HCEC 1CT (cell line): Measurements from ENCODE around the gene ANKS1B.
A peak's percentile ranks its signal among the peaks of the same experiment; 100 is the strongest.

ENCODE experiments used
- DNase-seq: peaks from one replicate; pipeline ENCODE4 v3.0.0-alpha.2; 2017

Gene ANKS1B

DNA sequence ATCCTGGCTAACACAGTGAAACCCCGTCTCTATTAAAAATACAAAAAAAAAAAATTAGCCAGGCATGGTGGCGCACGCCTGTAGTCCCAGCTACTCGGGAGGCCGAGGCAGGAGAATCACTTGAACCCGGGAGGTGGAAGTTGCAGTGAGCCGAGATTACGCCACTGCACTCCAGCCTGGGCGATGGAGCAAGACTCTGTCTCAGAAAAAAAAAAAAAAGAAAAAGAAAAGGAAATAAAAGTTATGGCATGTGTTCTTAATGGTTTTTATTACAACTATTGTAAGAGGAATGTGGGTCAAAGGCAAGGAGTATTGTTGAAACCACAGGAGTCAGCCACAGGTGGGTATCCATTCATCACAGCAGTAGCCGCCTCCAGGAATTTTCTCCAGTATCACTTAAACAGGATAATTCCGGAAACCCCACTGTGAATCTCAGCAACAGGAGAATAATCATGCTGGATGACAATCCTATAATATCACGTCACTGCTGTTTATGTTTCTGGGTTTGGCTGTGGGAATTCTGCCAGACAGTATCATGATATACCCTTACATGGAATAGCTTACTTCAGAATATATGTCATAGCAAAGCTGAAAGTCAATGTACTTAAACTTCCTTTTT, 1147.5 kb downstream of the ANKS1B start:
- peak; percentile 3 for DNase-seq

DNA sequence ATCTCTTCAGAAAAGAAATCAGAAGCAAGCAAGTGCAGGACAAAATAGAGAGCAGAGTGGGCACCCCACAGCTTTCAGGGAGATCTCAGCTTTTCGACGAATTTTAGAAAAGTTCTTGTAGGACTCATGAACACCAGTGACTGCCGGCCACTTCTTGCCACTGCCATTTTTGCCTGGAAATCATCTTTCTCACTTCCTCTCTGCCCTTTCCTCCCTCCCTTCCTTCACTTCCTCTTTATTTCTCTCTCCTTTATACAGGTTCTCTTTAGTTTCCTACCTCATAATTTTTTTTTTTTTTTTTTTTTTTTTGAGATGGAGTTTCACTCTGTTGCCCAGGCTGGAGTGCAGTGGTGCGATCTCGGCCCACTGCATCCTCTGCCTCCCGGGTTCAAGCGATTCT, 1154.1 kb downstream of the ANKS1B start:
- DNase-seq = no peak

DNA sequence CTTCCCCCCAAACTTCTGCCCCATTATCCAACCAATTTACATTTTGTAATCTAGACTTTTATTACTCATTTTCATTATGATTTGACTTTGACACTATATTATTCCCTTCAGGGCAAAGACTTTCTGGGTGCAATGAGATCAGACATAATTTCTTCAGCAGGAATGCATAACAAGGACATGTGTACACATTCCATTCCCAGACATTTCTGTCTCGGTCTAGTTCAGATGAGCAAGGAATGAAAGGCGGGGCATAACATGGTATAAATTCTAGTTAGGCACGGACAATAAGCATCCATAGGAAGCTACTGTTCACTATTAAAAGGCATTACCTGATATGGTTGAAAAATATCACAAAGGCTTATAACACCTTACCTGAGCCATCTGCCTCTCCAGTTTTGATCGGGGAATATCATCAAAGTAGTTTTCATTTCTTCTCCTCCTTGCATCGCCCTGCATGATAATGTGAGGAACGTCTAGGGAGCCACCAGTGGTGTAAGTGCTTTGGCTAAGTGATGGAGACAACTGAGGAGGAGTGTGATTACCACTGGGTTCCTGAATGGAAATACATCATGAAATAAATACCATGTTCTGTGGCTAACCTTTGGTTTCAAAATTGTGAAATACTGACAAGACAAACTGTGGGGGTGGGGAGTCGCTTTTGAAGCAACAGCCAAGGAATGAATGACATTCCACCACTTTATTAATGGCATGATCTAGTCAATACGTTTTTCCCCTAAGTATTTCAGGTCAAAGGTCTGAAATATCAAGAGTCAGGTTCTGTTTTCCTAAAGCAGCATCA, 1155.7 kb downstream of the ANKS1B start:
- no peak for DNase-seq

DNA sequence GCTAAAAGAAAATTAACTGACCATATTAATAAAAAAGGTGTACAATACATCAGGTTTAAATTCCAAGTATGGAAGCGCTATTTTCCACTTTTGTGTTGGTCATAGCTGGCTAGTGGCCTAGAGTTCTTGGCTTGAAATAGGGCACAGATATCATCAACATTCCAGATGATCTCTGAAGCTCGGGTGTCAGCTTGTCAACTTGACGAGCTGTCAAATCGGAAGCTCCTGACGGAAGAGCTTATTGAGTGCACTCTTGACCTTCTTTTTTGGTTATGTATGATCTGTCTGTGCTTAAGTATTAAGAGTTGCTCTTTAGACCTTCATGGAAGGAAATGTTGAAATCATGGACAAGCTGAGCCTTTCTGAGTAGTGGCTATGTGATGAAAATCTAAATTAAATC, 1161.7 kb downstream of the ANKS1B start:
- DNase-seq = no peak

DNA sequence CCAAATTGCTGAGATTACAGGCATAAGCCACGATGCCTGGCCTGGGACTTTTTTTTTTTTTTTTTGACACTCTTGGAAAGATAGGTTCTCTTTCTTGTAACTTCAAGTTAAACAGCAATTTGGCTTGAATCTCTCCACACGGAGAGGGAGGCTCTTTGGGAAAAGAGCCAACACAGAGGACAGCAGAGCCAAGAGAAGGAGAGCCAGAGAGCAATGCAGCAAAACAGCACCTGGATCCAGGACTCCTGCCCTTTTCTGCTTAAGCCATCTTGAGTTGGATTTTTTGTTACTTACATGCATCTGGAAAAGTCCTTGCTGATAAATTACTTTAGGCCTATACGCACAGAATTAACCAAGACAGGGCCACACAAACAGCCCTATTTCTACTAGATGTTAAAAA, 1162.9 kb downstream of the ANKS1B start:
- no peak for DNase-seq

DNA sequence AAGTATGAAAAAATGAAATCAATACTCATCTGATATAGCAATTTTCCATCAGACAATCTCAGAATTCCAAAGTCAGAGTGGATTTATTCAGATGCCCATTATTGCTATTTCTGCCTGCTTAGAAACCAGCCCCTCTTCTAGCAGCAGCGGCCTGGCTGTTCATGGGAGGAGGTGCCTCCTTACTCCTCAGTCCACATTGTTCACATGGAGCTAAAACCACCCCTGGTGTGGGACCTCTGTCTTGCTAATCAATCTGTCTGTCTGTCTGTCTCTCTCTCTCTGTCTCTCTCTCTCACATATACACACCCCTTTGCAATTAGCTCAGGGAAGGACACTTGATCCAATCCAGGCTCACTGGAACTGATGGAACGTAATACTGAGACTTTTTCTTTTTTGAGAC, 1163.5 kb downstream of the ANKS1B start:
- DNase-seq = no peak

DNA sequence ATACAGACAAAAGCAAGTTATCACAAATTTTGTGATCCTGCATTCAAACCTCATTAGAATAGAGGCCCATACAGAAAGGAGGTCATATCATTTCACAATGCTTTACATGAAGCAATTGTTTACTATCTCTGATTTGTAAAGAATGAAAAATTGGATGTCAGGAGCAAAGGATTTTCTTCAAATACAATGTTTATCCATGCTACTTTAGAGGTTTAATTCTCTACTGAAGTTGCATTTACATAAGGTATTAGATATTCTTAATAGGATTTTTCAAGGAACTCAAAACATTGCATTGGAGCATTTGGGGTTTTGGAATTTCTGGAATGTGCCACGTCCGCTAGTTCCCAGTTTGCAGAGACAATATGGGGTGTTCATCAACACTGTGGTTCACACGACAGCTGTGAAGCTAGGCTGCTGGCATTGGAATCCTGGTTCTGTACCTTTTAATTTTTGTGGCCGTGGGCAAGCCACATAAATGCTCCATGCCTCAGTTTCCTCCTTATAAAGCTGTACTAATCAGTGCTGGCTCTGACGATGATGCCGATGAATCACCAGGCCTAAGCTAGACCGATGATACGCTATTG, 1164.8 kb downstream of the ANKS1B start:
- no peak for DNase-seq

DNA sequence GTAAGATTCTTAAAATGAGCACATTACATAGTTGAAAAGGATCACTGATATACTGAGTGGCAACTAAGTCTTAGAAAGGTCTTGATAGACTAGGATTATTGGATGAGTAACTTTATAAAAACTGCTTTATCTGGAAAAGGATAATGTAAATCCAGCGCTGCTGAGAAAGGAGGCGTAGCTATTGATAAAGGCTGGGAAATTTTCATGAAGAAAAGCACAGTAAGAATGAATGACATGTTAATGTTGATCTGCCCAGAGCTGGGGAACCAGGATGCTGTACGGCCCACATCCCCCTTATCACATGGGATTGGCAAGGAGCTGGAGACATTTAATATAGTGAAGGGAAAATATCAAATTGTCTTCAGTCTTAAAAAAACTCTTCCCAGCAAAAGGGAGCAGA, 1165.7 kb downstream of the ANKS1B start:
- no peak for DNase-seq

DNA sequence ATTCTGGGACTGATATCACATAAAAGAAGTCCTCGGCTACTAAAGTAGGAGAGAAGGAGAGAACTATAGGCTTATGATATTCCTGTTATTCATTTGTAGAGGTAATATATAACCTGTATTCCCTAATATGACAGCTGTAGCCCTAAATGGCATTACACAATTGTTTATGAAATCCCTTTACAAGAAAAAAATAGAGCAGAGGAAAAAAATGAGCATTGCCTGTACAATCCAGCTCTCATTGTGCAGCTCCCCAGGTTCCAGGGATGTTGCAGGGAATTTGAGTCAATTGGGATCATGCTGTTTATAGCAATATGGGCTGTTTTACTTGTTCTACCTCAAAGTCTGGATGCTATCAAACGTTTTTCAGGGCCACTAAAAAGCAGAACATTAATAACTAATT, 1166.5 kb downstream of the ANKS1B start:
- DNase-seq = no peak

DNA sequence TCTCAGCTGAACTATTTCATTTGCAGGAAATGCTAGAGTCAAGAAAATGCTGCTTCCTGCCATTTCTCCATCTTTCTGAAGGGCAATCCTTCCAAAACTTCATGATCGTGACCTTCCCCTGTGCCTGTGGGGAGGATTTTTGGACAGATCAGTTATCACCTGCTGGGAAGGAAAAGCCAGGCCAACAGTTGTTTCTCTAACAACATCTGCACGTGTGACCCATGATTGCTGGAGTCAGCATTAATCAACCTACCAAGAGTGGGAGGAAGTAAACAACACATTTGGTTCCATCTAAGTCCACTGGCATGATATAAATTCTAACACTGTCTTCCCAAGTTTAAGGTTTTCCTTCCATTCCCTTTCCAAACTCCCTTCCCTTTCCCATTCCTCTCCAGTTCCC, 1167.0 kb downstream of the ANKS1B start:
- DNase-seq = no peak

DNA sequence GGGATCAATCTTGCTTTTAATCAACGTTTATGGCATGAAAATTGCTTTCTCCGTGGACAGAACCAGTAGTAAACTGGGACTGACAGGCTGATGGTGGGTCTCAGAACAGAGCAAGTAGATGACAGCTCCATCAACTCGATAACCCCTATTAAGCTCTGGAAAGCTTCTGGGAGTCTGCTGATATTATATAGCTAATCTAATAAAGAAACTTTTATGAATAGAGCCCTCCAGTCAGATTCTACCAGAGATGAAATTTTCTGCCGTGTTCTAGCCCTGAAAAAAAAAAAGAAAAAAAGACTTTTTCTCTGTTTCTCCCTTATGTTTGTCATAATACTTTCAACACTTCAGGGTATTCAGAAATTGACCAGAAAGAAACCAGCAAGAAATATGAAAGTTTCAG, 1168.0 kb downstream of the ANKS1B start:
- no peak for DNase-seq

DNA sequence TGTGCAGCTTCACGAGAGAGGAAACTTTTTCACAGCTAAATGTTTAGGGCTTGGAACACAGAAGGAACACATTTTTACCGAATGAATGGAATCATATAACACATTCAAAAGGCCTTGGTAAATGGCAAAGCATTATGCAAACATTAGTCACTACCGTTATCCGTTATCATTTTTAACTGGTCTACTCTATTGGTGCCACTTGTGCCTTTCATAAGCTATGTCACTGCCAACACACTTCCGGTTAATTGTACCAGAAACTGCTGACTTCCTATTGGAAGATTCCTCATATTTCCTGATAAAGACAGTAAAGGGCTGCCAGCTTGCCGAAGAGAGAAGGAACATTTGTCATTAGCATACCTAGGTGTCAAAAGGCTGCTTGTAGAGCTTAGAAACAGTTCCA, 1170.5 kb downstream of the ANKS1B start:
- no peak for DNase-seq

DNA sequence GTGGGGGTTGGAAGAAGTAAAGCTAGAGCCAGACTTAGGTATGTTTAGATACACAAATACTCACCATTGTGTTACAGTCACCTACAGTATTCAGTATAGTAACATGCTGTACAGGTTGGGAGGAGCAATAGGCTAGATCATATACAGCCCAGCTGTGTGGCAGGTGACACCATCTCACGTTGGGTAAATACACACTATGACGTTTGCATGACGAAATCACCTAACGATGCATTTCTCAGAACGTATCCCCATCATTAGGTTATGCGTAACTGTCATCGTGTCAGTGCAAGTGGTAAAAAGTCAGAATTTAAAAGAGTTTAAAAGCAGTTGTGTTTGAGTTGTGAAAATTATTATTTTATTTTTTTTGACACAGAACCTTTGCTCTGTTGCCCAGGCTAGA, 1172.5 kb downstream of the ANKS1B start:
- DNase-seq = no peak

DNA sequence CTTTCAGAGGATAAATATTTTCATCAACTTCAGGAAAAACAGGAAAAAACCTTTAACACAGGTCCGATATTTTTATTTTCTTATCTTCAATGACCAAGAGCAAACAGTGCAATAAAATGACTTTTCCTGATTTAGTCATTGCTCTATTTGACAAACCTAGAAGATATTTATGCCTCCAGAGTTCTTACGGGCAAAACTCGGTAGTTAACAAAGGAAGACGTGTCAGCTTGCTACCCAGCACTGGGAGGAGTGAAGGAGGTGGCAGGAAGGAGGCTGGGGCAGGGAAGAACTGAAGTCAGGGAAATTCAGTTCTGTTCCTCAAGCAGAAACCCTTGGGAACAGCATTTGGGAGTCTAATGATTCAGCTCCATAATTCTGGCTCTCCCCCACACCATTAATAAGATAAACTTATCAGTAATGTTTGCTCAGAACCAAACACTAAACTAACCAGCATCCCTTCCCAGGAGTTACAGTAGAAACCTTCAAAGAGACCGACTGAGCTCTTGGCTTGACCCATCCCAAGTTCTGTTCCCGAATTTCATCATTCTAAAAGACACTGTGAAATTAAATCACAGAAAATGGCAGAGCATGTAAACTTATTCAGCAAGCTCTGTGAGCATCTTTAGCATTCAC, 1176.4 kb downstream of the ANKS1B start:
- no peak for DNase-seq

DNA sequence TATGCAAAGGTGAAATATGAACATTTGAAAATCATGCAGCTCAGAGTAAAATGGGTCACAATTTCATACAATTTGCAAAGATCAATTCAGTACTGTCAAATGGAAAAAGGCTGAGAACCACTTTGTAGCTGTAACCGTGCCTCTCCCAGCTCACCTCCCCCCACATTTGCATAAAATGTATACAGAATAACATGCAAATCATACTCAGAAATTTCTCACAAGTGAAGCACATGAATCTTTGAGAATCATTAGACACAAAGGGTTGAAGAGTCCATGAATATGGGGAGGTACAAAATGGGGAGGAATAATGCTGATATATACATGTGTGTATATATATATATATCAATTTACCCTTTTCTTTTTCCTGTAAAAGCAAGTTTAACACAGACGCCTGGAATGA, 1177.5 kb downstream of the ANKS1B start:
- DNase-seq = no peak

DNA sequence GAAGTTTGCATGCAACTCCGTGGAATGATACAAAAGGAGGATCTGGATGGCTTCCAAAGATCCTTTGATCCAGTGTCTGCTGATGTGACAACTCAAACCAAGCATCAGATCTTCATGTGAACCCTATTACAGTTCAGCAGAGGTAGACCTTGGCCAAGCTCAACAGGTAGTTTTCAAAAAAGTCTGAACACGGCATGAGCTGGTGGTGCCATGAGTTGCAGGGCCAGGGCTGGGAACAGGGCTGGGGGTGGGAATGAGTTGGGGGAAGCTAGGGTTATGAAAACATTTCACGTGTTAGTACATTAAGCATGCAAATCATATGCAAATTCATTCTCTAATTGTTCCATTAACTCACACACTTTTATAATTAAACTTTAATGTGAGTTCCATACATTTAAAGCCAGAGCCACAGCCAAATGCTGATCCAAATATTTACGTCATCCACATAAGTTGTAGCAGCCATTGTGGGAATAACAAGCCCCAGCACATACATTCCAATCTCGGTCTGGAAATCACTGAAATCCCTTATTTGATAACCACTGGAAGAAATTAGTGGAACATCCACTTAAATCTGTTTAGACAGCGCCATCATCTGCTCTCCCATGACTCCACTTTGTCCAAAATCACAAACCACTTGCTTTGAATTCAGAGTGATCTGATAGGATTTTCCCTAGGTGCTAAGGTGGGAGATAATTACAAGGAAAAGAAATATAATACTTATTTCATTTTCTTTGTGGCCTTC, 1181.1 kb downstream of the ANKS1B start:
- no peak for DNase-seq

DNA sequence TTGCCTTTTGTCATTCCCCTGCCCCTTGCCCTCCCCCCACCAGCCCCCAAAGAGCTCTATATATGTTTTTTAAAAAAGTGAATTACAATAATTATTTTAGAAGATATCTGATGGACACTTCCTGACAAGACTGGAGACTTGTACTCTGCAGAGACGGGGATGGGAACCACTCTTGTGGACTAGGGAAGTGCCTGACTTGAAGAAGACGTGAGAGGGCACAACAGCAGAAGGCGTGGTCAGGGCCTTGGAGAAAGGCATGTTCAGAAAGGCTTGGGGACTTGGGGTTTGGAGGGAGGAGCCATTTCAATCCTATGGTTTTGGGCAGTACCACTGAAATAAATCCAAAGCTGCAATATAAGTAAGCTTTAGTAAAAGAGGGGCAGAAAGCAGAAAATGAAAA, 1184.9 kb downstream of the ANKS1B start:
- DNase-seq = no peak

DNA sequence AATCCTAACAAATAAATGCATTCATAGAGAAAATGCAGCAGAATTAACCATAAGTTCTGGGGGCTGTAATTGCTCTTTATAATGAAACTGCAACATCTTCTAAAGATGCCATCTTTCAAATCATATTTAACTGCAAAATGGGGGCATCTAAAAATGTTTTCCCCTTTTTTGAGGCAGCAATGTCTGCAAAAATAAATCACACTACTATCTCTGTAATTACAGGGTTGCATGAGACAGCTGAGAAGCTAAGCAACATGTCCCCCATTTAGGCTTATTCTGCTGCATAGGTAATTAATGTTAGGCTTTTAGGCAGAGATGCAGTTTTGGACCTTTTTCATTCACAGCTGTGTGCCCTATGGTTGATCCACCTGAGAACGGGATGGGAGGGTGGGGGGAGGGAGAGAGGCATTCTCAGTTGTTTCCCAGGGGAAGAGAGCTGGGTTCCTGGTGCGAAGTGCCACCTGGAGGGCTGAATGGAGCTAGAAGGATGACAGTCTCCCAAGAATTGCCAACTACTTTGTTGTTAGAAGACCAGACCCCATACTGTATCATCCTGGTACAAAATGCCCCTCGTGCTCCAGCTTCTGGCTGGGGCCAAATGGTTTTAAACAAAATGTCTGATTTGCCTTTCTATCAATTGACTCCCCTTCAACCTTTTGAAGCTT, 1185.5 kb downstream of the ANKS1B start:
- DNase-seq = no peak

DNA sequence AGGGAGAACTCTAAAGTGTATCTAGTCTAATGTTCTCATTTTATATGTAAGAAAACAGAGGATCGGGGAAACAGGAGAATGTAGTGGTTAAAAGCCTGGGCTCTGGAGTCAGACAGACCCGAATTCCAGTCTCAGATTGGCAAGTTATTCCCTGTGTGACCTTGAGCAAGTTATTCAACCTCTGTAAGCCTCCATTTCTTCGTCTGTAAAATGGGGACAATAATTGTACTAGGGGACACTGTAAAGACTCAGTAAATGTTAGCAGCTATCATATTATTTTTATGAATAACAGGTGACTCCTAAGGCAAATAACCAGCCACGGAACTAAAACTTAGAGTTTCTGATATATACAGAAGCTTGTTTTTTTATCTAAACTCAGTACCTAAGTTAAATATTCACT, 1187.5 kb downstream of the ANKS1B start:
- no peak for DNase-seq

DNA sequence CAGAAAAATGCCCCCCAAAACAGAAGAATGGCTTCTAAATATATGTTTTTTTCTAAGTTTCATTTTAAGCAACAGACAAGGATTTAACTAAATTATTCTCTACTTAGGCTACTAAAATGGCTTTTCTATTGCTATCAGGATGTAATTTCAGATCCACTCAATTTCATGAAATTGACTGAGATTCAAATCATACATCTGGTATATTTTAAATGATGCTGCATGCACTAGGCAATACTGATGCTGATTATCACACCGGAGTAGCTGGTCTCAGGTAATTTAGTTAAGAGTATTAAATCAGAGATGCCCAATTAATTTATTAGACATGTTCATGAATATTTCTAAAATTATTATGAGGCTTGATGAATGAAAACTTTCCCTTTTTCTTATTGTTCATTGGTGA, 1188.0 kb downstream of the ANKS1B start:
- DNase-seq = no peak

DNA sequence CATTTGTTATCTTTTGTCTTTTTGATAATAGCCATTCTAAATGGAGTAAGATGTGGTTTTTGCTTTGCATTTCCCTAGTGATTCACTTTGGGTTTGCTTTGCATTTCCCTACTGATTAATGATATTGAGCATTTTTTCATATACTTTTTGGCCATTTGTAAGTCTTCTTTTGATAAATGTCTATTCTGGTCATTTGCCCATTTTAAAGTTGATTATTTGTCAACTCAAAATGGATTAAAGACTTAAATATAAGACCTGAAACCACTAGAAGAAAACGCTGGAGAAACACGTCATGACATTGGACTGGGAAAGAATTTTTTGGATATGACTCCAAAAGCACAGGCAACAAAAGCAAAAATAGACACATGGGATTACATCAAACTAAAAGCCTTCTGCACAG, 1191.6 kb downstream of the ANKS1B start:
- no peak for DNase-seq

DNA sequence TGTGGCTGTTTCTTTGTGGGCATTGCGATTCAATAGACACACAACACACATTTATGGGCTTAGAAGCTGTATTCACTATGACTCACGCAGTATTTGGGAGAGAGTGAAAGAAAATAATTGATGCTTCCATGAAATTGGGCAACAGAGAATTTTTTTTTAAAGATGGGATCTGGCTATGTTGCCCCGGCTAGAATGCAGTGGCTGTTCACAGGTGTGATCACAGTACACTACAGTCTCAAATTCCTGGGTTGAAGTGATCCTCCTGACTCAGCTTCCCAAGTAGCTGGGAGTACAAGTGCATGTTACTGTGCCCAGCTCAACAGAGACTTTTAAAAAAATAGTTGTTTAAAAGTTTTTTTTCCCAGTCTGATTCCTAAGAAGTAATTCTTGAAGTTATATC, 1193.3 kb downstream of the ANKS1B start:
- no peak for DNase-seq

DNA sequence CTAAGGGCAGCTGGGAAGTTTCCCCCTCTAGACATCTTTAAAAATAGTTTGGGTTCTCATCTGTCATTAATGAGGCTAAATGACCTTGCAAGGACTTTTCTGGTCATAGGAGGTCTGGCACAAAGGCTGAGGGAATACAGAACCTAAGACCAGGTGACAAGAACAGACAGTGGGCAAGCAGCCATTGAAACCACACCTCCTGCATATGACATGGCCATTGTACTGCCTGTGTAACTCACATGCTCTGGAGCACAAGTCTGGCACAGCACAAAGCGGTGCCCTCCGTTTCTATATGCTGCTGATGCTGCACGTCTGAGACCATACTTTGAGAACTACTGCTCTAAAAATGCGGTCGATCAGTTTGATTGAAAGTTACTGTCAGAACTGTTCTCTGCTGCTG, 1196.3 kb downstream of the ANKS1B start:
- no peak for DNase-seq
